ENCODE data around the gene UNC13D. TPM values are rescaled to one million over a fixed set of nuclear protein-coding genes. Genes with fewer than 3 reads are reported as not detected.

Gene UNC13D
- total RNA-seq, 2 experiments from 2014 or later = 136 to 144 TPM

DNA sequence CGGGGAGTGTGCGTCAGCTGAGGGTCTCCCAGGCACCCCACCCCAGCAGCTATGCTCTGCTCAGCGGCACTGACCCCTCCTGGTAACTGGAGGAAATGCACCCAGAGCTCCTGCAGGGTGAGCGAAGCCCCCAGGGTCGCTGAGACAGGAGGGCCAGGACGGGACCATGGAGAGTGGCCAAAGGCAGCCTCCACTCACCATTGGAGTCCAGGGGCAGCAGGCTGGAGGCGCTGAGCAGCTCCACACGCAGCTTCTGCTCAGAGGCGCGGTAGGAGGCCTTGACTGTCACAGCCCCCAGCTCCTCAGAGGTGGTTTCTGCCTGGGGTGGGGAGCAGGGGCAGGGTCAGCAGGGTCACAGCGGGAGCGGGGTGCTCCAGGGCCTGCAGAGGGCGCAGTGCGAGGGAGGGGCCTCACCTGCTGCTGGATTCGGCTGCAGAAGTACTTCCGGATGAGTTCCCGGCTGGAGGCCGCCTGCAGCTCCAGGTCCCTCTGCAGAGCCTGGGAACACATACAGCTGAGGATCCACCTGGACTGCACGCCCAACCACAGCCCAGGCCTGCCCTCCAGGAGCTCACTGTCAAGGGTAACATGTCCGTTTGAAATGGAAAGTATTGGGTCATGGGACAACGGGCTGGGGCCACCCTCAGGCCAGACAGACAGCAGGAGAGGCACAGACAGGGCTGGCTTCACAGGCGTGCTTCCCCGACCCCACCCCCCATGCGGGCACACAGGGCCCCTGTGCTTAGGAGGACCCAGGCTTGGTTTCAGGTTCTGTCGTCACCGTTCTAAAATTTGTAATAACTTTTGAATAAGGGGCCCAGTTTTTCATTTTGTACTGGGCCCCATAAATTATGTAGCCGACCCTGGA, 13.8 kb downstream of the UNC13D start:
- ChIA-PET POLR2A (interaction anchor here (0.7 to 4.0 kb wide), 6 partner anchors 9 to 56 kb away, joined by 3 to 26 read pairs (median 5); partner anchors contain the start of genes UNC13D and UNK), CTCF (interaction anchor here (0.7 to 13.1 kb wide), 25 partner anchors 9 to 80 kb away, joined by 3 to 105 read pairs (median 5); partner anchors contain the start of genes GALK1, UNC13D and WBP2)
- Mint-ChIP-seq H3K9me3 (no peaks in the 10 kb centered on the region), H3K4me3 (no peak overlapping the region), H3K27ac (peak overlapping the region; percentile 64), H3K4me1 (ENCODE audit: low read depth) (peaks cover 43% of the 10 kb centered on the region), H3K27me3 (no peaks in the 10 kb centered on the region), H3K36me3 (ENCODE audit: low read depth) (peaks cover 38% of the 10 kb centered on the region)
- peak; percentile 57 for DNase-seq
- intact Hi-C loops (cut with micrococcal nuclease) = no loop called here
- no peak for ATAC-seq
- TF ChIP-seq, protein P1, sequence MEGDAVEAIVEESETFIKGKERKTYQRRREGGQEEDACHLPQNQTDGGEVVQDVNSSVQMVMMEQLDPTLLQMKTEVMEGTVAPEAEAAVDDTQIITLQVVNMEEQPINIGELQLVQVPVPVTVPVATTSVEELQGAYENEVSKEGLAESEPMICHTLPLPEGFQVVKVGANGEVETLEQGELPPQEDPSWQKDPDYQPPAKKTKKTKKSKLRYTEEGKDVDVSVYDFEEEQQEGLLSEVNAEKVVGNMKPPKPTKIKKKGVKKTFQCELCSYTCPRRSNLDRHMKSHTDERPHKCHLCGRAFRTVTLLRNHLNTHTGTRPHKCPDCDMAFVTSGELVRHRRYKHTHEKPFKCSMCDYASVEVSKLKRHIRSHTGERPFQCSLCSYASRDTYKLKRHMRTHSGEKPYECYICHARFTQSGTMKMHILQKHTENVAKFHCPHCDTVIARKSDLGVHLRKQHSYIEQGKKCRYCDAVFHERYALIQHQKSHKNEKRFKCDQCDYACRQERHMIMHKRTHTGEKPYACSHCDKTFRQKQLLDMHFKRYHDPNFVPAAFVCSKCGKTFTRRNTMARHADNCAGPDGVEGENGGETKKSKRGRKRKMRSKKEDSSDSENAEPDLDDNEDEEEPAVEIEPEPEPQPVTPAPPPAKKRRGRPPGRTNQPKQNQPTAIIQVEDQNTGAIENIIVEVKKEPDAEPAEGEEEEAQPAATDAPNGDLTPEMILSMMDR (IDR thresholded peaks at IDR 0.05) = peak; percentile 75

DNA sequence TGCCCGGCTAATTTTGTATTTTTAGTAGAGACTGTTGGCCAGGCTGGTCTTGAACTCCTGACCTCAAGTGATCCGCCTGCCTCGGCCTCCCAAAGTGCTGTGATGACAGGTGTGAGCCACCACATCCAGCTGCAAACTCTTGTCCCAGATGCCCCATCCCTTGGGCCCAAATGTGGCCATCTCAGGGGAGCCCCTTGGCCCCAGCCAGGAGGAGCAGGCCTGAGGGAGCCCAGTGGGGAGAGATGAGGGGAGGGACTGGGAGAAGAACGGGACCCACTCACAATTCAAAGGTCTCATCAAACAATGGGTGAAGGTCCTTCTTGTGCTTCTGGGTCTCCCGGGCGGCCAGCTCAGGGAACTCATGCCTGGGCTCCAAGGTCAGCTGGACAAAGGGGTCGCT, 14.5 kb downstream of the UNC13D start:
- intact Hi-C loops (cut with micrococcal nuclease) = no loop called here
- TF ChIP-seq, protein P1 (IDR thresholded peaks at IDR 0.05) = no peak
- H3K27me3 Mint-ChIP-seq = no peaks in the 10 kb centered on the region
- no peak overlapping the region for H3K4me3 Mint-ChIP-seq
- H3K4me1 Mint-ChIP-seq (ENCODE audit: low read depth) = peaks cover 42% of the 10 kb centered on the region
- DNase-seq (no peak), ATAC-seq (no peak)
- ChIA-PET CTCF (interaction anchor here (0.7 to 13.1 kb wide), 25 partner anchors 8 to 80 kb away, joined by 3 to 105 read pairs (median 5); partner anchors contain the start of genes GALK1, UNC13D and WBP2), POLR2A (interaction anchor here (0.7 to 4.0 kb wide), 7 partner anchors 9 to 55 kb away, joined by 3 to 26 read pairs (median 4); partner anchors contain the start of genes UNC13D and UNK)
- H3K36me3 Mint-ChIP-seq (ENCODE audit: low read depth) = peaks cover 36% of the 10 kb centered on the region
- H3K27ac Mint-ChIP-seq = peak overlapping the region; percentile 52
- H3K9me3 Mint-ChIP-seq = no peaks in the 10 kb centered on the region

- Mint-ChIP-seq H3K27me3 (no peaks in the 10 kb centered on the region), H3K4me1 (ENCODE audit: low read depth) (peaks cover 32% of the 10 kb centered on the region), H3K36me3 (ENCODE audit: low read depth) (peaks cover 30% of the 10 kb centered on the region), H3K9me3 (no peaks in the 10 kb centered on the region), H3K4me3 (no peak overlapping the region), H3K27ac (no peak overlapping the region)
- intact Hi-C loops (cut with micrococcal nuclease) = no loop called here
- CTCF ChIA-PET = interaction anchor here (0.9 to 13.1 kb wide), 7 partner anchors 18 to 75 kb away, joined by 3 to 105 read pairs (median 22); partner anchors contain the start of genes GALK1, UNC13D and UNK
- TF ChIP-seq, protein P1 (IDR thresholded peaks at IDR 0.05) = no peak
- POLR2A ChIA-PET = interaction anchor here (0.6 to 6.6 kb wide), 6 partner anchors 8 to 75 kb away, joined by 3 to 53 read pairs (median 6); no protein-coding TSS in a partner anchor
- DNase-seq (no peak), ATAC-seq (no peak)
Observed at GRCh38 chr17:75828741-75829140, 15.5 kb downstream of the UNC13D start.

DNA sequence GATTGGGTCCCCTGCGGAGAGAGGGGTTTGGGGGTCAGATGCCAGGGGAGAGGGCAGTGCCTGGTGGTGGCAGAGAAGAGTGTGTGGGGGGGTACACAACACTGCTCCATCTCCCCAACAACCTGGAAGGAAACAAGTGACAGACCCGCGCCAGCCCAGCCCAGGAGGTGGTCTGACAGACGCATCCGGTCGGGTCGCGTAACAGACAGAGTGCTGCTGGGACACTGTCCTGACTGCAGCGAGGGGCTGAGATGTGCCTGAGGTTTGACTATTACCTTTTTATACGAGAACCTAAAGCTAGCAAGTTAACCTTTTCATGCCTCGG, 16.2 kb downstream of the UNC13D start:
- H3K27ac Mint-ChIP-seq = peak overlapping the region; percentile 94
- CTCF ChIA-PET = interaction anchor here (0.7 to 13.1 kb wide), 14 partner anchors 8 to 195 kb away, joined by 3 to 105 read pairs (median 4); partner anchors contain the start of genes GALK1, SMIM5, UNC13D and UNK
- peaks cover 25% of the 10 kb centered on the region for H3K4me1 Mint-ChIP-seq (ENCODE audit: low read depth)
- POLR2A ChIA-PET = interaction anchor here (0.6 to 6.6 kb wide), 7 partner anchors 9 to 74 kb away, joined by 3 to 53 read pairs (median 8); partner anchors contain the start of gene UNK
- H3K27me3 Mint-ChIP-seq = no peaks in the 10 kb centered on the region
- DNase-seq (peak; percentile 67), ATAC-seq (peak; percentile 13)
- intact Hi-C loops (cut with micrococcal nuclease) = no loop called here
- peaks cover 23% of the 10 kb centered on the region for H3K36me3 Mint-ChIP-seq (ENCODE audit: low read depth)
- H3K4me3 Mint-ChIP-seq = peak overlapping the region; percentile 54
- TF ChIP-seq, protein P1 (IDR thresholded peaks at IDR 0.05) = no peak
- H3K9me3 Mint-ChIP-seq = no peaks in the 10 kb centered on the region
